A549 (cell line): ENCODE data around the gene ANKRD29.

Experiments used
- FOSL2 ChIP-seq, 2 experiments: fragments of 450-650 bp in 1 of 2; fragments of >200 bp in 1 of 2; sonication (Bioruptor Twin) in 1 of 2; formaldehyde crosslinking; IDR thresholded peaks; 2 replicates each; pipeline versions ENCODE4 v1.5.0 to v1.6.1; 2016 to 2020; ENCODE audit warnings: mild to moderate bottlenecking in 1 of 2, moderate library complexity in 1 of 2
- HDAC2 ChIP-seq: fragments of 200-600 bp; sonication (generic); IDR thresholded peaks from 2 replicates; pipeline ENCODE4 v1.6.1; 2016
- JUNB ChIP-seq: fragments of >200 bp; sonication (Bioruptor Twin); formaldehyde crosslinking; IDR thresholded peaks from 2 replicates; pipeline ENCODE4 v1.6.1; 2016
- KDM5A ChIP-seq: fragments of 200-600 bp; sonication (generic); IDR thresholded peaks from 2 replicates; pipeline ENCODE4 v1.6.1; 2016; ENCODE audit warnings: antibody characterized with exemption, mild to moderate bottlenecking
- POLR2A ChIP-seq: IDR thresholded peaks from 2 replicates; pipeline ENCODE4 v1.6.1; 2012; ENCODE audit warnings: mild to moderate bottlenecking, low read length
- RAD21 ChIP-seq, 2 experiments: fragments of >200 bp in 1 of 2; sonication (Bioruptor Twin) in 1 of 2; formaldehyde crosslinking in 1 of 2; IDR thresholded peaks in 1 of 2; conservative IDR thresholded peaks in 1 of 2; 2 replicates in 1 of 2; 3 replicates in 1 of 2; pipeline ENCODE4 v1.6.1; 2012 to 2018; ENCODE audit warnings: inconsistent platforms in 1 of 2
- TP53 ChIP-seq: fragments of 250-450 bp; sonication (Bioruptor Pico); IDR thresholded peaks from 2 replicates; pipeline ENCODE4 v1.5.0; 2021; ENCODE audit warnings: mild to moderate bottlenecking, moderate library complexity
- TF ChIP-seq, protein P1 (sequence below): fragments of >200 bp; sonication (Bioruptor Twin); formaldehyde crosslinking; IDR thresholded peaks from 3 replicates; pipeline ENCODE4 v1.5.1; 2016
- TF ChIP-seq, protein P2 (sequence below): fragments of 450-650 bp; IDR thresholded peaks from 2 replicates; pipeline ENCODE4 v1.6.1; 2014; ENCODE audit warnings: antibody characterized with exemption
- TF ChIP-seq, protein P3 (sequence below): fragments of 150-350 bp; IDR thresholded peaks from 2 replicates; pipeline ENCODE4 v1.6.1; 2014; ENCODE audit warnings: low read depth, mild to moderate bottlenecking, low read length
- TF ChIP-seq, protein P4 (sequence below): fragments of 250-450 bp; sonication (Bioruptor Pico); IDR thresholded peaks from 2 replicates; pipeline ENCODE4 v1.5.0; 2021; ENCODE audit warnings: mild to moderate bottlenecking, moderate library complexity, borderline replicate concordance
- TF ChIP-seq, protein P5 (sequence below): IDR thresholded peaks from 2 replicates; pipeline ENCODE4 v1.6.1; 2012
- TF ChIP-seq, protein P6 (sequence below): IDR thresholded peaks from 2 replicates; pipeline ENCODE4 v1.6.1; 2012; ENCODE audit warnings: low read depth, borderline replicate concordance

DNA sequence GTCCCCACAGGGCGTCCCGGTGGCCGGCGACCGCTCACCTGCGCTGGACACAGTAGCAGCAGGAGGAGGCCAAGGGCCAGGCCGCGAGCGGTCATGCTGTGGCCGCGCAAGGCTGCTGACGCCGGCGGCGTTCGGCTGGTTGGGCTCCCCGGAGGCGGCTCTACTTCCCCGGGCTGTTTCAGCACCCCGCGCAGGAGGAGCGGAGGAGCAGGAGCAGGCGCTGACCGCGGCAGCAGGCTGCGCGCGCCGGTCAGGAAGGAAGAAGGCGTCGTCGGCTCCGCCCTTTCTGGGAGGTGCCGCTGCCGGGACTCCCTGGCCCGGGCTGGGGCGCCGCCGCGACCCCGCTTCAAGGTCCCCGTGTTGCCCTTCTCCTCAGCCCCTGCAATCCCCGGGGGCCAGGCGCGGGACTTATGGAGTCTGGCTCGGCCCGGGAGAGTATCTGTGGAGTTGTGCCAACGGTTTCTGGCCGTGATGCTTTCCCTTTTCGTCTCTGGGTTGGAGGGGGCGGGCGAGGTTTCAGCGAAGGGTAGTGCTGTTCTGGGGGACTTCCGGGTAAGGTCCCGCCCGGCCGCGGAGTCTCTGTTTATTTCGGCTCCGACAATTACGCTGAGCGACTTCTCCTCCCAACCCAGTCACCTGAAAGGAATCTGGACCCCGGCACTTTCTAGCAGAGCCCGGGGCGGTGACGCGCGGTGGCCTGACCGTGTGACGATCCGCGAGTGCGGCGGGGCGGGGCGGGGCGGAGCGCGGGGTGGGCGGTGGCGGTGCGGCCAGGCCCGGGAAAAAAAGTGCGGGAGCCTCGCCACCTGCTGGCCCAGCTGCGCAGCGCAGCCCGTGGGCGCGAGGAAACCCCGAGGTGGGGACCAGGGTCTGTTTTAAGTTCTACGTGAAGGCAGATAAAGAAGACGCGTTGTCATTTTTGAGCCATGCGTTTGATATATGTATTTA, 76.2 kb downstream of the ANKRD29 start, which contains the start of gene NPC1:
- TF ChIP-seq POLR2A (peak; percentile 57), JUNB (peak; percentile 18; the same call in 1 of the 2 replicates), RAD21 (conservative IDR thresholded peaks at IDR 0.05 in 1 of 2, IDR thresholded peaks at IDR 0.05 in 1 of 2) (peak; percentile 45 to 75), FOSL2 (IDR thresholded peaks at IDR 0.05) (0 out of 2 replicates have a peak, but pooled peaks have one; percentile 33), FOSL2 (CRISPR knock-in tag; IDR thresholded peaks at IDR 0.05) (peak; percentile 57), KDM5A (no peak), HDAC2 (no peak), TP53 (CRISPR knock-in tag) (no peak)
- TF ChIP-seq, protein P1, sequence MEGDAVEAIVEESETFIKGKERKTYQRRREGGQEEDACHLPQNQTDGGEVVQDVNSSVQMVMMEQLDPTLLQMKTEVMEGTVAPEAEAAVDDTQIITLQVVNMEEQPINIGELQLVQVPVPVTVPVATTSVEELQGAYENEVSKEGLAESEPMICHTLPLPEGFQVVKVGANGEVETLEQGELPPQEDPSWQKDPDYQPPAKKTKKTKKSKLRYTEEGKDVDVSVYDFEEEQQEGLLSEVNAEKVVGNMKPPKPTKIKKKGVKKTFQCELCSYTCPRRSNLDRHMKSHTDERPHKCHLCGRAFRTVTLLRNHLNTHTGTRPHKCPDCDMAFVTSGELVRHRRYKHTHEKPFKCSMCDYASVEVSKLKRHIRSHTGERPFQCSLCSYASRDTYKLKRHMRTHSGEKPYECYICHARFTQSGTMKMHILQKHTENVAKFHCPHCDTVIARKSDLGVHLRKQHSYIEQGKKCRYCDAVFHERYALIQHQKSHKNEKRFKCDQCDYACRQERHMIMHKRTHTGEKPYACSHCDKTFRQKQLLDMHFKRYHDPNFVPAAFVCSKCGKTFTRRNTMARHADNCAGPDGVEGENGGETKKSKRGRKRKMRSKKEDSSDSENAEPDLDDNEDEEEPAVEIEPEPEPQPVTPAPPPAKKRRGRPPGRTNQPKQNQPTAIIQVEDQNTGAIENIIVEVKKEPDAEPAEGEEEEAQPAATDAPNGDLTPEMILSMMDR, result peak; percentile 61
- TF ChIP-seq, protein P2, sequence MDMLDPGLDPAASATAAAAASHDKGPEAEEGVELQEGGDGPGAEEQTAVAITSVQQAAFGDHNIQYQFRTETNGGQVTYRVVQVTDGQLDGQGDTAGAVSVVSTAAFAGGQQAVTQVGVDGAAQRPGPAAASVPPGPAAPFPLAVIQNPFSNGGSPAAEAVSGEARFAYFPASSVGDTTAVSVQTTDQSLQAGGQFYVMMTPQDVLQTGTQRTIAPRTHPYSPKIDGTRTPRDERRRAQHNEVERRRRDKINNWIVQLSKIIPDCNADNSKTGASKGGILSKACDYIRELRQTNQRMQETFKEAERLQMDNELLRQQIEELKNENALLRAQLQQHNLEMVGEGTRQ, result no peak
- TF ChIP-seq, protein P3, sequence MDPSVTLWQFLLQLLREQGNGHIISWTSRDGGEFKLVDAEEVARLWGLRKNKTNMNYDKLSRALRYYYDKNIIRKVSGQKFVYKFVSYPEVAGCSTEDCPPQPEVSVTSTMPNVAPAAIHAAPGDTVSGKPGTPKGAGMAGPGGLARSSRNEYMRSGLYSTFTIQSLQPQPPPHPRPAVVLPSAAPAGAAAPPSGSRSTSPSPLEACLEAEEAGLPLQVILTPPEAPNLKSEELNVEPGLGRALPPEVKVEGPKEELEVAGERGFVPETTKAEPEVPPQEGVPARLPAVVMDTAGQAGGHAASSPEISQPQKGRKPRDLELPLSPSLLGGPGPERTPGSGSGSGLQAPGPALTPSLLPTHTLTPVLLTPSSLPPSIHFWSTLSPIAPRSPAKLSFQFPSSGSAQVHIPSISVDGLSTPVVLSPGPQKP, result no peak
- TF ChIP-seq, protein P4, sequence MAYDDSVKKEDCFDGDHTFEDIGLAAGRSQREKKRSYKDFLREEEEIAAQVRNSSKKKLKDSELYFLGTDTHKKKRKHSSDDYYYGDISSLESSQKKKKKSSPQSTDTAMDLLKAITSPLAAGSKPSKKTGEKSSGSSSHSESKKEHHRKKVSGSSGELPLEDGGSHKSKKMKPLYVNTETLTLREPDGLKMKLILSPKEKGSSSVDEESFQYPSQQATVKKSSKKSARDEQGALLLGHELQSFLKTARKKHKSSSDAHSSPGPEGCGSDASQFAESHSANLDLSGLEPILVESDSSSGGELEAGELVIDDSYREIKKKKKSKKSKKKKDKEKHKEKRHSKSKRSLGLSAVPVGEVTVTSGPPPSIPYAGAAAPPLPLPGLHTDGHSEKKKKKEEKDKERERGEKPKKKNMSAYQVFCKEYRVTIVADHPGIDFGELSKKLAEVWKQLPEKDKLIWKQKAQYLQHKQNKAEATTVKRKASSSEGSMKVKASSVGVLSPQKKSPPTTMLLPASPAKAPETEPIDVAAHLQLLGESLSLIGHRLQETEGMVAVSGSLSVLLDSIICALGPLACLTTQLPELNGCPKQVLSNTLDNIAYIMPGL, result no peak
- TF ChIP-seq, protein P5, sequence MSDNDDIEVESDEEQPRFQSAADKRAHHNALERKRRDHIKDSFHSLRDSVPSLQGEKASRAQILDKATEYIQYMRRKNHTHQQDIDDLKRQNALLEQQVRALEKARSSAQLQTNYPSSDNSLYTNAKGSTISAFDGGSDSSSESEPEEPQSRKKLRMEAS, result peak; percentile 3; the same call in 1 of the 2 replicates
- TF ChIP-seq, protein P6, sequence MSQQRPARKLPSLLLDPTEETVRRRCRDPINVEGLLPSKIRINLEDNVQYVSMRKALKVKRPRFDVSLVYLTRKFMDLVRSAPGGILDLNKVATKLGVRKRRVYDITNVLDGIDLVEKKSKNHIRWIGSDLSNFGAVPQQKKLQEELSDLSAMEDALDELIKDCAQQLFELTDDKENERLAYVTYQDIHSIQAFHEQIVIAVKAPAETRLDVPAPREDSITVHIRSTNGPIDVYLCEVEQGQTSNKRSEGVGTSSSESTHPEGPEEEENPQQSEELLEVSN, result 0 out of 2 replicates have a peak, but pooled peaks have one; percentile 29
